Testis (tissue), 2 donors: Measurements from ENCODE around the gene TMSB15B.

ENCODE experiments used
- CTCF ChIP-seq, 3 experiments: fragments of 450-650 bp in 2 of 3; fragments of 200-600 bp in 1 of 3; sonication (generic) in 1 of 3; IDR thresholded peaks; one replicate each; pipeline ENCODE4 v1.5.1; 2016 to 2019; ENCODE audit warnings: antibody characterized with exemption in 3 of 3, mild to moderate bottlenecking in 2 of 3, moderate library complexity in 1 of 3
- POLR2A ChIP-seq: fragments of 450-650 bp; IDR thresholded peaks from one replicate; pipeline ENCODE4 v1.6.1; 2017; ENCODE audit warnings: antibody characterized with exemption, mild to moderate bottlenecking, moderate library complexity

- TF ChIP-seq POLR2A (no peak), CTCF (IDR thresholded peaks at IDR 0.05) (no peak)
Measured at GRCh38 chrX:104008831-104009230, 46.4 kb downstream of the TMSB15B start.
